K562 (cell line): ENCODE results near the gene GABPB1. TPM values are rescaled to one million over a fixed set of nuclear protein-coding genes. Genes with fewer than 3 reads are reported as not detected.
A peak's percentile ranks its signal among the peaks of the same experiment; 100 is the strongest.

Experiments used
- ATF3 ChIP-seq, 2 experiments: fragments of 450-650 bp in 1 of 2; sonication (generic) in 1 of 2; formaldehyde crosslinking in 1 of 2; IDR thresholded peaks in 1 of 2; conservative IDR thresholded peaks in 1 of 2; 2 replicates each; pipeline versions ENCODE4 v1.6.1 to v1.8.1; 2016 to 2023; ENCODE audit warnings: mild to moderate bottlenecking in 2 of 2, moderate library complexity in 2 of 2, inconsistent platforms in 1 of 2, missing genetic modification reagents in 1 of 2
- ATF7 ChIP-seq: fragments of 450-650 bp; IDR thresholded peaks from 2 replicates; pipeline ENCODE4 v1.7.1; 2014; ENCODE audit warnings: mild to moderate bottlenecking, moderate library complexity
- CTBP1 ChIP-seq: fragments of 450-650 bp; IDR thresholded peaks from 2 replicates; pipeline ENCODE4 v1.6.1; 2016; ENCODE audit warnings: borderline replicate concordance
- DMBX1 ChIP-seq: fragments of 250-450 bp; sonication (Bioruptor Pico); IDR thresholded peaks from 2 replicates; pipeline ENCODE4 v1.8.0; 2022; ENCODE audit warnings: inconsistent platforms, mild to moderate bottlenecking, moderate library complexity, borderline replicate concordance
- EGR1 ChIP-seq: fragments of 450-650 bp; conservative IDR thresholded peaks from 2 replicates; pipeline ENCODE4 v1.6.1; 2017; ENCODE audit warnings: mild to moderate bottlenecking
- ELF1 ChIP-seq: fragments of 200-800 bp; sonication (Bioruptor generic); IDR thresholded peaks from 2 replicates; pipeline ENCODE4 v1.6.1; 2016; ENCODE audit warnings: missing genetic modification characterization, missing compliant biosample characterization
- ESRRA ChIP-seq: fragments of 450-650 bp; IDR thresholded peaks from 2 replicates; pipeline ENCODE4 v1.6.1; 2014; ENCODE audit warnings: low read depth, mild to moderate bottlenecking, moderate library complexity, borderline replicate concordance
- ETS2 ChIP-seq: IDR thresholded peaks from 2 replicates; pipeline ENCODE4 v1.6.1; 2016; ENCODE audit warnings: borderline replicate concordance, missing genetic modification characterization, mild to moderate bottlenecking, moderate library complexity, missing compliant biosample characterization; ENCODE audit not compliant: poor library complexity, severe bottlenecking
- ETV5 ChIP-seq: sonication (generic); formaldehyde crosslinking; IDR thresholded peaks from 2 replicates; pipeline ENCODE4 v1.4.0; 2020; ENCODE audit warnings: low read depth, mild to moderate bottlenecking, missing genetic modification reagents
- HEY1 ChIP-seq: fragments of 250-450 bp; sonication (Bioruptor Pico); IDR thresholded peaks from 2 replicates; pipeline ENCODE4 v1.5.0; 2020; ENCODE audit warnings: mild to moderate bottlenecking, moderate library complexity, borderline replicate concordance
- HOXB6 ChIP-seq: fragments of 250-450 bp; sonication (Bioruptor Pico); IDR thresholded peaks from 2 replicates; pipeline ENCODE4 v1.5.1; 2022; ENCODE audit warnings: mild to moderate bottlenecking, borderline replicate concordance
- MBD1 ChIP-seq: fragments of 250-450 bp; sonication (Bioruptor Pico); IDR thresholded peaks from 2 replicates; pipeline ENCODE4 v1.8.0; 2022; ENCODE audit warnings: inconsistent platforms
- MXD1 ChIP-seq: fragments of 250-450 bp; sonication (Bioruptor Pico); IDR thresholded peaks from 2 replicates; pipeline ENCODE4 v1.8.0; 2021; ENCODE audit warnings: borderline replicate concordance, mild to moderate bottlenecking, moderate library complexity; ENCODE audit not compliant: poor library complexity, severe bottlenecking
- NR2C2 ChIP-seq, 2 experiments: fragments of 200-800 bp in 1 of 2; sonication (Bioruptor generic) in 1 of 2; sonication (generic) in 1 of 2; formaldehyde crosslinking in 1 of 2; IDR thresholded peaks; 2 replicates each; pipeline versions ENCODE4 v1.6.1 to v1.8.0; 2016 to 2022; ENCODE audit warnings: mild to moderate bottlenecking in 1 of 2, missing compliant biosample characterization in 1 of 2, missing genetic modification characterization in 1 of 2, missing genetic modification reagents in 1 of 2
- PRPF4 ChIP-seq: fragments of 200-400 bp; formaldehyde crosslinking; IDR thresholded peaks from one replicate; pipeline ENCODE4 v1.6.1; 2017; ENCODE audit warnings: low read length, low read depth, mild to moderate bottlenecking; ENCODE audit not compliant: insufficient read depth, poor library complexity, severe bottlenecking
- RB1 ChIP-seq: fragments of 450-650 bp; IDR thresholded peaks from 2 replicates; pipeline ENCODE4 v1.6.1; 2017; ENCODE audit warnings: low read depth, mild to moderate bottlenecking
- RCOR1 ChIP-seq, 2 experiments: IDR thresholded peaks; 2 replicates each; pipeline ENCODE4 v1.6.1; 2012; ENCODE audit warnings: low read depth in 2 of 2, low read length in 2 of 2, borderline replicate concordance in 1 of 2, improper control_type of control experiment in 1 of 2
- SIRT6 ChIP-seq: IDR thresholded peaks from one replicate; pipeline ENCODE4 v1.6.1; 2012; ENCODE audit warnings: low read depth, mild to moderate bottlenecking, control low read depth, inconsistent platforms, low read length, moderate library complexity
- SIX5 ChIP-seq, 2 experiments: IDR thresholded peaks; 2 replicates each; pipeline ENCODE4 v1.6.1; 2011; ENCODE audit warnings: low read length in 2 of 2, borderline replicate concordance in 1 of 2, low read depth in 1 of 2, mild to moderate bottlenecking in 1 of 2, moderate library complexity in 1 of 2; ENCODE audit not compliant: insufficient read depth in 1 of 2
- ZC3H4 ChIP-seq: sonication (generic); formaldehyde crosslinking; IDR thresholded peaks from 2 replicates; pipeline ENCODE4 v1.9.0; 2021; ENCODE audit warnings: missing genetic modification reagents, borderline replicate concordance
- ZKSCAN3 ChIP-seq: fragments of 250-450 bp; sonication (Bioruptor Pico); IDR thresholded peaks from 2 replicates; pipeline ENCODE4 v1.4.0; 2020
- ZNF133 ChIP-seq: fragments of 250-450 bp; sonication (Bioruptor Pico); IDR thresholded peaks from 2 replicates; pipeline ENCODE4 v1.4.0; 2020; ENCODE audit warnings: mild to moderate bottlenecking
- ZNF175 ChIP-seq: fragments of 200-800 bp; sonication (Bioruptor generic); IDR thresholded peaks from 2 replicates; pipeline ENCODE4 v1.6.1; 2016; ENCODE audit warnings: low read depth, mild to moderate bottlenecking, missing genetic modification characterization, missing compliant biosample characterization
- ZNF764 ChIP-seq: fragments of 250-450 bp; sonication (Bioruptor Pico); IDR thresholded peaks from 2 replicates; pipeline ENCODE4 v1.4.0; 2020; ENCODE audit warnings: low read depth, mild to moderate bottlenecking, moderate library complexity
- polyA plus RNA-seq, 8 experiments: library from polyadenylated mRNA; depleted of rRNA in 4 of 8; stranded (reverse) in 5 of 8; unstranded in 3 of 8; fragments of >200 nt; fragmentation: Nextera tagmentation in 2 of 8; fragmentation: Illumina TruSeq in 1 of 8; extraction: Ambion mirVana in 2 of 8; extraction: Trizol in 1 of 8; gene quantifications; 2 replicates each; pipeline versions ENCODE4 v1.2.1 to v1.2.3, GENCODE V29; 2011 to 2014; ENCODE audit warnings: inconsistent platforms in 1 of 8, missing spikeins in 1 of 8
- total RNA-seq, 7 experiments: library from RNA; depleted of rRNA in 6 of 7; stranded (reverse); fragments of >200 nt in 6 of 7; fragmentation: Illumina TruSeq in 2 of 7; extraction: Trizol in 2 of 7; gene quantifications; 2 replicates each; pipeline versions ENCODE4 v1.2.1 to v1.2.3, GENCODE V29; 2011 to 2021; ENCODE audit warnings: low replicate concordance in 1 of 7

GABPB1 gene
- total and polyA plus RNA-seq, 9 of the 15 experiments (the other 6 are each of a cell fraction or from before 2014, with no cell fraction given) = 11.8 to 42.3 (median 33.2) TPM

GRCh38 chr15:50354838-50355618 lies at the start of gene GABPB1 (continued):
- TF ChIP-seq ESRRA (peak; percentile 91), ZC3H4 (no peak), SIX5 (IDR thresholded peaks at IDR 0.05; ENCODE audit: borderline replicate concordance in 1 of 2, insufficient read depth in 1 of 2, low read depth in 1 of 2, low read length in 2 of 2) (0 out of 4 replicates have a peak, but pooled peaks of 1 of the 2 experiments have one; percentile 8), DMBX1 (peak; percentile 45; the same call in 1 of the 2 replicates), CTBP1 (peak; percentile 66), HOXB6 (CRISPR knock-in tag) (no peak), NR2C2 (CRISPR knock-in tag; IDR thresholded peaks at IDR 0.05) (peak; percentile 58; the same call in 1 of the 2 replicates), NR2C2 (tag; IDR thresholded peaks at IDR 0.05) (peak; percentile 96), MXD1 (peak; percentile 94), ETV5 (peak; percentile 90), EGR1 (peak; percentile 89), MBD1 (no peak), ATF3 (IDR thresholded peaks at IDR 0.05) (peak; percentile 74), ATF3 (CRISPR knock-in tag; conservative IDR thresholded peaks at IDR 0.05) (peak; percentile 69), ZNF175 (CRISPR knock-in tag) (peak; percentile 80), ZKSCAN3 (no peak), ETS2 (tag) (no peak), ZNF133 (CRISPR knock-in tag) (no peak), PRPF4 (peak; percentile 22), ELF1 (tag) (peak; percentile 76), RB1 (peak; percentile 59), ATF7 (peak; percentile 73), ZNF764 (CRISPR knock-in tag) (no peak), SIRT6 (no peak), RCOR1 (IDR thresholded peaks at IDR 0.05; ENCODE audit: borderline replicate concordance in 1 of 2, low read depth in 2 of 2, low read length in 2 of 2) (peak; percentile 15 to 58; a peak in 2 of 4 replicates), HEY1 (CRISPR knock-in tag) (no peak)
